HCT116 (cell line): Measurements from ENCODE around the gene ARHGAP31. TPM values are rescaled to one million over a fixed set of nuclear protein-coding genes. Genes with fewer than 3 reads are reported as not detected.

Experiments used
- ATAC-seq: fragments of 200-7000 bp; cut with Tn5 transposase; 2 replicates; pipeline ENCODE4 v1.9.1; 2020; ENCODE audit warnings: mild to moderate bottlenecking, moderate library complexity
- BruUV-seq: library from RNA; stranded (reverse); fragments of 400-500 nt; replicated peaks from 2 replicates; lab custom pipeline; 2021; lab: Mats Ljungman, UMichigan
- CTCF ChIA-PET: fragments of 300-600 bp; sonication (Branson Sonifier 250); formaldehyde crosslinking; loops from one replicate; lab custom pipeline; 2021; ENCODE audit warnings: antibody characterized with exemption; lab: Charles Lee
- POLR2A ChIA-PET: fragments of 300-600, 350-600 bp; sonication (Branson Sonifier 250); formaldehyde crosslinking; loops from one replicate; lab custom pipeline; 2021; ENCODE audit warnings: antibody characterized with exemption; lab: Charles Lee
- RAD21 ChIA-PET, 2 experiments: fragments of 300-600 bp; sonication (Branson Sonifier 250); formaldehyde crosslinking; loops; one replicate each; lab custom pipeline; 2023; ENCODE audit warnings: low total read pairs in 2 of 2; ENCODE audit not compliant: uncharacterized antibody in 2 of 2, unreplicated experiment in 2 of 2, low non-redundant PET in 1 of 2; lab: Charles Lee
- DNase-seq: peaks from one replicate; pipeline ENCODE4 v3.0.0-alpha.2; 2010; ENCODE audit warnings: low read depth, low spot score
- H2AFZ ChIP-seq: fragments of 200-600 bp; shearing (Covaris generic), sonication (generic); 2 replicates; pipeline ENCODE4 v1.6.1; 2017; ENCODE audit warnings: low read depth, mixed run types, mixed read lengths, antibody characterized with exemption, low read length; ENCODE audit not compliant: poor library complexity, severe bottlenecking
- H3K27ac ChIP-seq: 2 replicates; pipeline ENCODE4 v1.5.1; 2012; ENCODE audit warnings: low read depth, low read length
- H3K27me3 ChIP-seq: fragments of 200-600 bp; sonication (generic); 2 replicates; pipeline ENCODE4 v1.6.1; 2016; ENCODE audit warnings: mixed run types, low read length, mixed read lengths; ENCODE audit not compliant: insufficient read depth
- H3K36me3 ChIP-seq, 2 experiments: fragments of 200-500 bp in 1 of 2; fragments of 200-600 bp in 1 of 2; sonication (Bioruptor generic) in 1 of 2; sonication (generic) in 1 of 2; 2 replicates each; pipeline versions ENCODE4 v1.5.1 to v1.6.1; 2014 to 2016; ENCODE audit warnings: low read length in 2 of 2, inconsistent platforms in 1 of 2, mixed read lengths in 1 of 2, mixed run types in 1 of 2; ENCODE audit not compliant: insufficient read depth in 2 of 2, control insufficient read depth in 1 of 2
- H3K4me1 ChIP-seq, 2 experiments: fragments of 200-600 bp in 1 of 2; sonication (generic) in 1 of 2; 2 replicates each; pipeline versions ENCODE4 v1.5.1 to v1.6.1; 2012 to 2017; ENCODE audit warnings: low read length in 2 of 2, inconsistent platforms in 1 of 2, mild to moderate bottlenecking in 1 of 2, mixed read lengths in 1 of 2, mixed run types in 1 of 2, moderate library complexity in 1 of 2; ENCODE audit not compliant: insufficient read depth in 2 of 2, control insufficient read depth in 1 of 2
- H3K4me2 ChIP-seq: fragments of 200-600 bp; sonication (generic); 2 replicates; pipeline ENCODE4 v1.6.1; 2017; ENCODE audit warnings: mixed run types, low read length, mixed read lengths
- H3K4me3 ChIP-seq, 2 experiments: fragments of 200-600 bp in 1 of 2; sonication (generic) in 1 of 2; replicated peaks in 1 of 2; 2 replicates each; pipeline ENCODE4 v1.5.1; 2011 to 2016; ENCODE audit warnings: low read length in 2 of 2, control low read depth in 1 of 2, low read depth in 1 of 2, mild to moderate bottlenecking in 1 of 2, mixed read lengths in 1 of 2, mixed run types in 1 of 2
- H3K79me2 ChIP-seq: fragments of 200-600 bp; sonication (generic); 2 replicates; pipeline ENCODE4 v1.6.1; 2017; ENCODE audit warnings: mild to moderate bottlenecking, mixed run types, low read length, moderate library complexity, mixed read lengths; ENCODE audit not compliant: insufficient read depth
- H3K9ac ChIP-seq: fragments of 200-600 bp; sonication (generic); 2 replicates; pipeline ENCODE4 v1.6.1; 2016; ENCODE audit warnings: low read length, mixed read lengths
- H3K9me2 ChIP-seq: fragments of 200-600 bp; sonication (generic), shearing (Covaris generic); 2 replicates; pipeline ENCODE4 v1.6.1; 2017; ENCODE audit warnings: mixed run types, mild to moderate bottlenecking, moderate library complexity; ENCODE audit not compliant: insufficient read depth
- H3K9me3 ChIP-seq, 2 experiments: fragments of 200-500 bp in 1 of 2; fragments of 200-600 bp in 1 of 2; sonication (Bioruptor generic) in 1 of 2; sonication (generic) in 1 of 2; 2 replicates each; pipeline ENCODE4 v1.6.1; 2014 to 2017; ENCODE audit warnings: low read length in 2 of 2, mixed read lengths in 2 of 2, inconsistent platforms in 1 of 2, low read depth in 1 of 2, mild to moderate bottlenecking in 1 of 2, mixed run types in 1 of 2, moderate library complexity in 1 of 2; ENCODE audit not compliant: control insufficient read depth in 1 of 2, insufficient read depth in 1 of 2
- H4K20me1 ChIP-seq: fragments of 200-600 bp; sonication (generic), shearing (Covaris generic); 2 replicates; pipeline ENCODE4 v1.6.1; 2017; ENCODE audit warnings: mixed run types, mild to moderate bottlenecking, moderate library complexity; ENCODE audit not compliant: insufficient read depth
- CBX3 ChIP-seq: IDR thresholded peaks from 2 replicates; pipeline ENCODE4 v1.6.1; 2012; ENCODE audit warnings: low read depth
- CEBPB ChIP-seq: IDR thresholded peaks from 2 replicates; pipeline ENCODE4 v1.6.1; 2012; ENCODE audit warnings: low read depth
- CTCF ChIP-seq, 3 experiments: fragments of 200-600 bp in 1 of 3; sonication (generic) in 1 of 3; IDR thresholded peaks in 2 of 3; conservative IDR thresholded peaks in 1 of 3; 2 replicates each; pipeline ENCODE4 v1.5.1; 2012 to 2017; ENCODE audit warnings: low read depth in 2 of 3, low read length in 2 of 3, antibody characterized with exemption in 1 of 3, borderline replicate concordance in 1 of 3, control low read depth in 1 of 3, mild to moderate bottlenecking in 1 of 3, mixed read lengths in 1 of 3, mixed run types in 1 of 3, moderate library complexity in 1 of 3; ENCODE audit not compliant: insufficient read depth in 1 of 3
- EGR1 ChIP-seq: IDR thresholded peaks from 2 replicates; pipeline ENCODE4 v1.6.1; 2012; ENCODE audit warnings: low read depth
- EZH2 ChIP-seq: fragments of 200-600 bp; sonication (generic); IDR thresholded peaks from 2 replicates; pipeline ENCODE4 v1.6.1; 2017; ENCODE audit warnings: antibody characterized with exemption, mixed run types
- EZH2phosphoT487 ChIP-seq: fragments of 200-600 bp; IDR thresholded peaks from 2 replicates; pipeline ENCODE4 v1.6.1; 2018; ENCODE audit warnings: antibody characterized with exemption, borderline replicate concordance
- JUND ChIP-seq: IDR thresholded peaks from 2 replicates; pipeline ENCODE4 v1.6.1; 2012
- MAX ChIP-seq: IDR thresholded peaks from 2 replicates; pipeline ENCODE4 v1.6.1; 2012
- POLR2AphosphoS5 ChIP-seq: IDR thresholded peaks from 2 replicates; pipeline ENCODE4 v1.6.1; 2011; ENCODE audit warnings: mild to moderate bottlenecking, low read depth, low read length, moderate library complexity
- RAD21 ChIP-seq: IDR thresholded peaks from 2 replicates; pipeline ENCODE4 v1.6.1; 2012; ENCODE audit warnings: low read depth, mild to moderate bottlenecking
- SIN3A ChIP-seq: IDR thresholded peaks from 2 replicates; pipeline ENCODE4 v1.6.1; 2012; ENCODE audit warnings: low read depth
- SP1 ChIP-seq: IDR thresholded peaks from 2 replicates; pipeline ENCODE4 v1.6.1; 2012; ENCODE audit warnings: low read depth
- SRF ChIP-seq: IDR thresholded peaks from 2 replicates; pipeline ENCODE4 v1.6.1; 2012; ENCODE audit warnings: low read depth
- TCF7L2 ChIP-seq: IDR thresholded peaks from 2 replicates; pipeline ENCODE4 v1.7.0; 2011; ENCODE audit warnings: borderline replicate concordance, inconsistent platforms; ENCODE audit not compliant: insufficient read depth, insufficient read length; ENCODE audit errors: extremely low read depth
- YY1 ChIP-seq: IDR thresholded peaks from 2 replicates; pipeline ENCODE4 v1.6.1; 2011; ENCODE audit warnings: low read length, low read depth, moderate library complexity, mild to moderate bottlenecking; ENCODE audit not compliant: insufficient replicate concordance; ENCODE audit errors: extremely low read depth
- ZFX ChIP-seq: fragments of 450-650 bp; IDR thresholded peaks from 2 replicates; pipeline ENCODE4 v1.6.1; 2017
- intact Hi-C: fragments of 100-400 bp; cut with micrococcal nuclease; formaldehyde crosslinking; loops from 2 replicates; pipeline ENCODE4 v1.10.0; 2022
- total RNA-seq: library from RNA; stranded (reverse); gene quantifications from one replicate; pipeline ENCODE4 v1.2.1, GENCODE V29; 2021; ENCODE audit not compliant: unreplicated experiment
- TF ChIP-seq, protein P1 (sequence below): IDR thresholded peaks from 2 replicates; pipeline ENCODE4 v1.6.1; 2012

ARHGAP31 gene
- total RNA-seq, 1 experiment from 2014 or later: 0.93 TPM

GRCh38 chr3:119297169-119297568 is 3.0 kb downstream of the ARHGAP31 start:
- H4K20me1 ChIP-seq: no peaks in the 10 kb centered on the region
- H2AFZ ChIP-seq: no peak overlapping the region
- TF ChIP-seq EZH2phosphoT487 (no peak), SIN3A (no peak), ZFX (no peak), POLR2AphosphoS5 (no peak), SP1 (no peak), CEBPB (no peak), RAD21 (no peak), JUND (no peak), SRF (no peak), EGR1 (no peak), EZH2 (no peak), MAX (no peak), YY1 (no peak), TCF7L2 (no peak), CBX3 (no peak), CTCF (IDR thresholded peaks at IDR 0.05 in 2 of 3, conservative IDR thresholded peaks at IDR 0.05 in 1 of 3; ENCODE audit: borderline replicate concordance in 1 of 3, insufficient read depth in 1 of 3, low read depth in 2 of 3, low read length in 2 of 3) (no peak)
- TF ChIP-seq, protein P1, sequence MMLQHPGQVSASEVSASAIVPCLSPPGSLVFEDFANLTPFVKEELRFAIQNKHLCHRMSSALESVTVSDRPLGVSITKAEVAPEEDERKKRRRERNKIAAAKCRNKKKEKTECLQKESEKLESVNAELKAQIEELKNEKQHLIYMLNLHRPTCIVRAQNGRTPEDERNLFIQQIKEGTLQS: no peak
- no peak overlapping the region for H3K27ac ChIP-seq
- ATAC-seq (no peak), DNase-seq (no peak)
- ChIA-PET CTCF (no interaction called here), RAD21 (no interaction called here), POLR2A (interaction anchor here (1.6 kb wide), 1 partner anchor 25 kb away, joined by 4 read pairs; no protein-coding TSS in a partner anchor)
- no peaks in the 10 kb centered on the region for H3K9me2 ChIP-seq
- H3K27me3 ChIP-seq: no peaks in the 10 kb centered on the region
- H3K36me3 ChIP-seq: no peaks in the 10 kb centered on the region
- no peak overlapping the region for H3K9ac ChIP-seq
- intact Hi-C loops: no loop called here
- H3K4me2 ChIP-seq: no peak overlapping the region
- H3K79me2 ChIP-seq: no peaks in the 10 kb centered on the region
- H3K4me3 ChIP-seq: no peak overlapping the region
- no peaks in the 10 kb centered on the region for H3K9me3 ChIP-seq
- BruUV-seq: no TSS peak
- H3K4me1 ChIP-seq: peaks cover 4 to 16% of the 10 kb centered on the region in 2 experiments; a peak in 2 of 4 replicates
